Activated naive CD4-positive, alpha-beta T cell treated with Interleukin-2 at 50 U/mL for 16 hours (primary cell): ENCODE measurements around the gene SUCO.
"Not testable (repeated sequence)": the region's sequence is repeated elsewhere in the genome, so short reads cannot be mapped to it uniquely, and the experiment has no call there.

Experiments used
- DNase-seq: peaks from one replicate; pipeline ENCODE4 v3.0.0-alpha.2; 2020

Gene SUCO

GRCh38 chr1:172574080-172574479 is 41.1 kb downstream of the SUCO start:
- DNase-seq = no peak

- no peak for DNase-seq
Measured at GRCh38 chr1:172578586-172578985, 45.6 kb downstream of the SUCO start.

GRCh38 chr1:172581273-172581672 is 48.3 kb downstream of the SUCO start:
- DNase-seq = no peak

GRCh38 chr1:172581779-172582178 is 48.8 kb downstream of the SUCO start:
- no peak for DNase-seq

GRCh38 chr1:172582889-172583288 is 49.9 kb downstream of the SUCO start:
- no peak for DNase-seq

- no peak for DNase-seq
Measured at GRCh38 chr1:172585348-172585747, 52.4 kb downstream of the SUCO start.

- no peak for DNase-seq
Measured at GRCh38 chr1:172585861-172586260, 52.9 kb downstream of the SUCO start.

- DNase-seq = peak; percentile 17
Measured at GRCh38 chr1:172588296-172589291, 55.6 kb downstream of the SUCO start.

- no peak for DNase-seq
Measured at GRCh38 chr1:172589553-172589952, 56.6 kb downstream of the SUCO start.

GRCh38 chr1:172591429-172591828 is 58.5 kb downstream of the SUCO start:
- DNase-seq = not testable (repeated sequence)

GRCh38 chr1:172595066-172595465 is 62.1 kb downstream of the SUCO start:
- DNase-seq = not testable (repeated sequence)

GRCh38 chr1:172596782-172597181 is 63.8 kb downstream of the SUCO start:
- DNase-seq = not testable (repeated sequence)

- DNase-seq = no peak
Measured at GRCh38 chr1:172599912-172600311, 67.0 kb downstream of the SUCO start.

GRCh38 chr1:172600615-172601014 is 67.7 kb downstream of the SUCO start:
- no peak for DNase-seq

GRCh38 chr1:172601046-172601630 is 68.2 kb downstream of the SUCO start:
- DNase-seq = no peak

- DNase-seq = no peak
Measured at GRCh38 chr1:172602706-172603105, 69.8 kb downstream of the SUCO start.

- no peak for DNase-seq
Measured at GRCh38 chr1:172603816-172604215, 70.9 kb downstream of the SUCO start.

- DNase-seq = no peak
Measured at GRCh38 chr1:172605641-172606040, 72.7 kb downstream of the SUCO start.

- no peak for DNase-seq
Measured at GRCh38 chr1:172607145-172607544, 74.2 kb downstream of the SUCO start.

- DNase-seq = no peak
Measured at GRCh38 chr1:172608098-172608601, 75.2 kb downstream of the SUCO start.

- DNase-seq = no peak
Measured at GRCh38 chr1:172609528-172609927, 76.6 kb downstream of the SUCO start.

- no peak for DNase-seq
Measured at GRCh38 chr1:172612478-172612877, 79.5 kb downstream of the SUCO start.

GRCh38 chr1:172613294-172613693 is 80.3 kb downstream of the SUCO start:
- DNase-seq = no peak

- DNase-seq = no peak
Measured at GRCh38 chr1:172616195-172616594, 83.2 kb downstream of the SUCO start.
